ENCODE measurements around the gene DOCK10. TPM values are rescaled to one million over a fixed set of nuclear protein-coding genes. Genes with fewer than 3 reads are reported as not detected.

The DOCK10 gene
- total and polyA plus RNA-seq, 9 of the 15 experiments (the other 6 are each of a cell fraction or from before 2014, with no cell fraction given): 0.01 to 0.87 (median 0.18) TPM

GRCh38 chr2:224847961-224848850, 194.1 kb downstream of the DOCK10 start (continued):
- TF ChIP-seq ZFP91 (CRISPR knock-in tag; IDR thresholded peaks at IDR 0.05) (no peak), PCBP1 (IDR thresholded peaks at IDR 0.05; ENCODE audit: low read depth, low read length, poor library complexity, severe bottlenecking) (no peak), PBX2 (CRISPR knock-in tag; IDR thresholded peaks at IDR 0.05; ENCODE audit: low read depth) (no peak), PBX2 (tag; conservative IDR thresholded peaks at IDR 0.05; ENCODE audit: low read depth) (no peak), STAT6 (CRISPR knock-in tag; IDR thresholded peaks at IDR 0.05) (no peak), MYC (IDR thresholded peaks at IDR 0.05; ENCODE audit: low read depth, low read length) (no peak), MYC (CRISPR knock-in tag; IDR thresholded peaks at IDR 0.05; ENCODE audit: borderline replicate concordance, low read depth) (no peak), ZNF551 (CRISPR knock-in tag; IDR thresholded peaks at IDR 0.05) (no peak), ATF6 (CRISPR knock-in tag; IDR thresholded peaks at IDR 0.05) (no peak)

Data from K562 (cell line).